Mucosa of rectum (tissue), 2 donors: ENCODE data around the gene ANAPC5.
"Not testable (repeated sequence)": the region's sequence is repeated elsewhere in the genome, so short reads cannot be mapped to it uniquely, and the experiment has no call there.

Experiments
- H3K27ac ChIP-seq, 2 donors: one replicate each; pipeline ENCODE4 v1.7.0; 2013; ENCODE audit warnings: inconsistent platforms in 2 of 2, low read depth in 2 of 2, low read length in 2 of 2
- H3K27me3 ChIP-seq, 2 donors: one replicate each; pipeline ENCODE4 v1.7.0; 2013; ENCODE audit warnings: low read length in 2 of 2; ENCODE audit not compliant: control insufficient read depth in 2 of 2, insufficient read depth in 2 of 2
- H3K36me3 ChIP-seq, 2 donors: one replicate each; pipeline ENCODE4 v1.7.0; 2013; ENCODE audit warnings: low read length in 2 of 2; ENCODE audit not compliant: control insufficient read depth in 2 of 2, insufficient read depth in 2 of 2
- H3K4me1 ChIP-seq, 2 donors: one replicate each; pipeline ENCODE4 v1.7.0; 2013; ENCODE audit warnings: low read length in 2 of 2, mild to moderate bottlenecking in 1 of 2; ENCODE audit not compliant: control insufficient read depth in 2 of 2, insufficient read depth in 2 of 2
- H3K4me3 ChIP-seq, 2 donors: one replicate each; pipeline ENCODE4 v1.7.0; 2013; ENCODE audit warnings: low read length in 2 of 2
- H3K9ac ChIP-seq, 2 donors: one replicate each; pipeline ENCODE4 v1.7.0; 2013; ENCODE audit warnings: low read length in 2 of 2, low read depth in 1 of 2, mild to moderate bottlenecking in 1 of 2
- H3K9me3 ChIP-seq, 2 donors: one replicate each; pipeline ENCODE4 v1.7.0; 2013; ENCODE audit warnings: low read length in 2 of 2; ENCODE audit not compliant: control insufficient read depth in 2 of 2
- donor health status: healthy.
- donor health status: Normal muscosa, but diverticular disease.

The ANAPC5 gene

GRCh38 chr12:121318121-121318520 lies 34.1 kb downstream of the ANAPC5 start:
- peaks cover 15 to 20% of the 10 kb centered on the region in 2 donors for H3K36me3 ChIP-seq
- no peak overlapping the region for H3K4me3 ChIP-seq
- no peaks in the 10 kb centered on the region for H3K27me3 ChIP-seq
- H3K4me1 ChIP-seq = no peaks in the 10 kb centered on the region
- H3K9ac ChIP-seq = no peak overlapping the region
- no peaks in the 10 kb centered on the region for H3K9me3 ChIP-seq
- no peak overlapping the region for H3K27ac ChIP-seq

GRCh38 chr12:121314431-121314830 lies 37.8 kb downstream of the ANAPC5 start:
- no peak overlapping the region for H3K4me3 ChIP-seq
- no peaks in the 10 kb centered on the region for H3K4me1 ChIP-seq
- no peak overlapping the region for H3K27ac ChIP-seq
- H3K9me3 ChIP-seq = no peaks in the 10 kb centered on the region
- H3K27me3 ChIP-seq = no peaks in the 10 kb centered on the region
- H3K9ac ChIP-seq = no peak overlapping the region
- peaks cover 16 to 31% of the 10 kb centered on the region in 2 donors for H3K36me3 ChIP-seq

- not testable (repeated sequence) for H3K9me3 ChIP-seq, H3K27ac ChIP-seq, H3K9ac ChIP-seq, H3K4me3 ChIP-seq, H3K27me3 ChIP-seq, H3K4me1 ChIP-seq
- H3K36me3 ChIP-seq = peaks cover 18 to 27% of the 10 kb centered on the region in 2 donors
These were observed 42.0 kb downstream of the ANAPC5 start for GRCh38 chr12:121310231-121310630.

- not testable (repeated sequence) for H3K27me3 ChIP-seq, H3K4me1 ChIP-seq, H3K27ac ChIP-seq, H3K4me3 ChIP-seq, H3K9me3 ChIP-seq, H3K9ac ChIP-seq
- H3K36me3 ChIP-seq = peaks cover 18 to 27% of the 10 kb centered on the region in 2 donors
These were observed 44.8 kb downstream of the ANAPC5 start for GRCh38 chr12:121307397-121307796.

- Histone ChIP-seq H3K9ac (no peak overlapping the region), H3K36me3 (peaks cover 10 to 13% of the 10 kb centered on the region in 2 donors), H3K27me3 (no peaks in the 10 kb centered on the region), H3K9me3 (no peaks in the 10 kb centered on the region), H3K4me3 (no peak overlapping the region), H3K4me1 (peaks cover 0 to 9% of the 10 kb centered on the region in 2 donors), H3K27ac (no peak overlapping the region)
These were observed 47.9 kb downstream of the ANAPC5 start for GRCh38 chr12:121304306-121304705.

GRCh38 chr12:121301876-121302275 lies 50.3 kb downstream of the ANAPC5 start:
- no peaks in the 10 kb centered on the region for H3K9me3 ChIP-seq
- H3K9ac ChIP-seq = no peak overlapping the region
- H3K4me1 ChIP-seq = peaks cover 4 to 16% of the 10 kb centered on the region in 2 donors
- H3K36me3 ChIP-seq = no peaks in the 10 kb centered on the region
- H3K27me3 ChIP-seq = no peaks in the 10 kb centered on the region
- no peak overlapping the region for H3K4me3 ChIP-seq
- H3K27ac ChIP-seq = no peak overlapping the region

GRCh38 chr12:121300083-121300819 lies 52.0 kb downstream of the ANAPC5 start:
- Histone ChIP-seq H3K36me3 (no peaks in the 10 kb centered on the region), H3K27ac (peak overlapping the region in 1 of 2 donors; percentile 47), H3K27me3 (no peaks in the 10 kb centered on the region), H3K9ac (peak overlapping the region in 1 of 2 donors; percentile 10), H3K4me1 (peaks cover 11 to 23% of the 10 kb centered on the region in 2 donors), H3K4me3 (no peak overlapping the region), H3K9me3 (no peaks in the 10 kb centered on the region)

- H3K4me1 ChIP-seq = peaks cover 11 to 26% of the 10 kb centered on the region in 2 donors
- no peaks in the 10 kb centered on the region for H3K9me3 ChIP-seq
- H3K27me3 ChIP-seq = no peaks in the 10 kb centered on the region
- no peak overlapping the region for H3K4me3 ChIP-seq
- no peaks in the 10 kb centered on the region for H3K36me3 ChIP-seq
- H3K27ac ChIP-seq = no peak overlapping the region
- H3K9ac ChIP-seq = no peak overlapping the region
These were observed 52.5 kb downstream of the ANAPC5 start for GRCh38 chr12:121299662-121300061.

- not testable (repeated sequence) for H3K9me3 ChIP-seq, H3K36me3 ChIP-seq, H3K9ac ChIP-seq, H3K27me3 ChIP-seq, H3K4me3 ChIP-seq, H3K27ac ChIP-seq
- H3K4me1 ChIP-seq = peaks cover 11 to 26% of the 10 kb centered on the region in 2 donors
These were observed 53.8 kb downstream of the ANAPC5 start for GRCh38 chr12:121298411-121298810.

GRCh38 chr12:121297435-121297991 lies 54.7 kb downstream of the ANAPC5 start:
- H3K36me3 ChIP-seq = no peaks in the 10 kb centered on the region
- peak overlapping the region; percentile 79 to 83 for H3K27ac ChIP-seq
- H3K27me3 ChIP-seq = no peaks in the 10 kb centered on the region
- H3K9ac ChIP-seq = peak overlapping the region; percentile 72 to 75
- peak overlapping the region; percentile 84 to 90 for H3K4me3 ChIP-seq
- no peaks in the 10 kb centered on the region for H3K9me3 ChIP-seq
- peaks cover 11 to 26% of the 10 kb centered on the region in 2 donors for H3K4me1 ChIP-seq
